CD8-positive, alpha-beta memory T cell (primary cell): ENCODE measurements around the gene B4GALNT4. TPM values are rescaled to one million over a fixed set of nuclear protein-coding genes. Genes with fewer than 3 reads are reported as not detected.
"Not testable (repeated sequence)": the region's sequence is repeated elsewhere in the genome, so short reads cannot be mapped to it uniquely, and the experiment has no call there.

Source experiments
- CTCF ChIA-PET: fragments of 350-600 bp; sonication (Branson Sonifier 250); formaldehyde crosslinking; loops from one replicate; lab custom pipeline; 2021; ENCODE audit warnings: antibody characterized with exemption; lab: Charles Lee
- POLR2A ChIA-PET: fragments of 350-600 bp; sonication (Branson Sonifier 250); formaldehyde crosslinking; loops from one replicate; lab custom pipeline; 2021; ENCODE audit warnings: antibody characterized with exemption; lab: Charles Lee
- DNase-seq, 5 donors: peaks; one replicate each; pipeline versions ENCODE4 v3.0.0 to v3.0.0-alpha.2; 2020 to 2022; ENCODE audit warnings: mixed read lengths in 1 of 5
- H3K27ac ChIP-seq: one replicate; pipeline ENCODE4 v1.7.0; 2013; ENCODE audit warnings: low read depth, mild to moderate bottlenecking, low read length, moderate library complexity
- H3K27me3 ChIP-seq: 2 replicates; pipeline ENCODE4 v1.7.0; 2013; ENCODE audit warnings: low read length, mild to moderate bottlenecking; ENCODE audit not compliant: insufficient read depth, poor library complexity, severe bottlenecking
- H3K36me3 ChIP-seq: 2 replicates; pipeline ENCODE4 v1.7.0; 2013; ENCODE audit warnings: mild to moderate bottlenecking, low read length, moderate library complexity; ENCODE audit not compliant: insufficient read depth
- H3K4me1 ChIP-seq: 2 replicates; pipeline ENCODE4 v1.7.0; 2013; ENCODE audit warnings: mild to moderate bottlenecking, low read length, moderate library complexity; ENCODE audit not compliant: insufficient read depth
- H3K4me3 ChIP-seq: 2 replicates; pipeline ENCODE4 v1.7.0; 2013; ENCODE audit warnings: mild to moderate bottlenecking, low read length
- H3K9me3 ChIP-seq: 2 replicates; pipeline ENCODE4 v1.7.0; 2013; ENCODE audit warnings: mild to moderate bottlenecking, low read length
- H3K27ac Mint-ChIP-seq, 8 donors: one replicate each; pipeline ENCODE4 v1.8.0; 2020 to 2021; ENCODE audit warnings: mixed read lengths in 8 of 8, mild to moderate bottlenecking in 6 of 8, inconsistent platforms in 3 of 8, moderate library complexity in 3 of 8
- H3K27me3 Mint-ChIP-seq, 2 donors: one replicate each; pipeline ENCODE4 v1.8.0; 2020 to 2021; ENCODE audit warnings: mixed read lengths in 2 of 2, mild to moderate bottlenecking in 1 of 2, moderate library complexity in 1 of 2
- H3K36me3 Mint-ChIP-seq, 3 donors: one replicate each; pipeline ENCODE4 v1.8.0; 2020 to 2021; ENCODE audit warnings: mixed read lengths in 3 of 3, inconsistent platforms in 1 of 3, mild to moderate bottlenecking in 1 of 3
- H3K4me1 Mint-ChIP-seq, 3 donors: one replicate each; pipeline ENCODE4 v1.8.0; 2020 to 2021; ENCODE audit warnings: mixed read lengths in 3 of 3, inconsistent platforms in 1 of 3, mild to moderate bottlenecking in 1 of 3
- H3K4me3 Mint-ChIP-seq, 7 donors: one replicate each; pipeline ENCODE4 v1.8.0; 2020 to 2021; ENCODE audit warnings: mixed read lengths in 7 of 7, mild to moderate bottlenecking in 6 of 7, moderate library complexity in 4 of 7, inconsistent platforms in 2 of 7
- H3K9me3 Mint-ChIP-seq, 5 donors: one replicate each; pipeline ENCODE4 v1.8.0; 2020 to 2022; ENCODE audit warnings: mixed read lengths in 5 of 5, mild to moderate bottlenecking in 3 of 5, moderate library complexity in 2 of 5, inconsistent platforms in 1 of 5
- polyA plus RNA-seq: library from polyadenylated mRNA; unstranded; fragments of 300-500 nt; fragmentation: Illumina TruSeq; gene quantifications from one replicate; pipeline ENCODE4 v1.2.3, GENCODE V29; 2021
- total RNA-seq, 2 experiments: library from RNA; stranded (reverse); gene quantifications; one replicate each; pipeline ENCODE4 v1.2.3, GENCODE V29; 2021

The B4GALNT4 gene
- total and polyA plus RNA-seq, 3 experiments from 2014 or later, result 0.31 to 0.81 (median 0.47) TPM

DNA sequence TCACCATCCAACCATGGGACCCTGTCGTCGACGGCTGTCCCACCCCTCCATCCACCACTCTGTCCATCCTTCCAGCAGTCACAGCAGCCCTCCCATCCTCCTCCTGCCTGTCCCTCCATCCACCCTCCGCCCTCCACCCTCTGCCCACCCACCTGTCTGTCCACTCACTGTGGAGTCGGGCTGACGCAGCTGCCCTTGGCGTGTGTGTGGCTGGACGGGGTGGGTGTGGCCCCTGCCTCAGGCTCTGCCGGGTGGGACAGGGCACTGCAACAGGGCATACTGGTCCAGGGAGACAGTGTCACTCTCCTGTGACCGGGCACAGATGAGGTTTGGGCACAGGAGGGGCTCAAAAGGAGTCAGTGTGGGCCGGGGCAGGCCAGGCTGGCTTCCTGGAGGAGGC is 26.6 kb downstream of the B4GALNT4 start:
- CTCF ChIA-PET, result interaction anchor here (0.8 to 2.2 kb wide), 7 partner anchors 11 to 144 kb away, joined by 3 to 17 read pairs (median 7); no protein-coding TSS in a partner anchor
- Mint-ChIP-seq H3K27me3 (peaks cover 0 to 2% of the 10 kb centered on the region in 2 donors), H3K4me1 (peaks cover 0 to 11% (median 0%) of the 10 kb centered on the region in 3 donors), H3K36me3 (no peaks in the 10 kb centered on the region), H3K4me3 (peak overlapping the region in 2 of 7 donors; percentile 47 to 74), H3K9me3 (no peaks in the 10 kb centered on the region), H3K27ac (peak overlapping the region in 1 of 8 donors; percentile 55)
- H3K27me3 ChIP-seq, result no peaks in the 10 kb centered on the region
- no peak overlapping the region for H3K4me3 ChIP-seq
- peaks cover 4% of the 10 kb centered on the region for H3K4me1 ChIP-seq
- no peaks in the 10 kb centered on the region for H3K9me3 ChIP-seq
- no peak for DNase-seq
- H3K27ac ChIP-seq, result no peak overlapping the region
- H3K36me3 ChIP-seq, result no peaks in the 10 kb centered on the region
- POLR2A ChIA-PET, result interaction anchor here (1.0 to 1.8 kb wide), 3 partner anchors 10 to 114 kb away, joined by 3 to 22 read pairs (median 3); no protein-coding TSS in a partner anchor

GRCh38 chr11:396511-396947 is 27.2 kb downstream of the B4GALNT4 start:
- ChIA-PET POLR2A (interaction anchor here (0.5 to 1.8 kb wide), 5 partner anchors 9 to 115 kb away, joined by 3 to 22 read pairs (median 3); no protein-coding TSS in a partner anchor), CTCF (interaction anchor here (0.8 to 2.2 kb wide), 15 partner anchors 9 to 145 kb away, joined by 3 to 17 read pairs (median 4); no protein-coding TSS in a partner anchor)
- Histone ChIP-seq H3K9me3 (no peaks in the 10 kb centered on the region), H3K27ac (no peak overlapping the region), H3K4me1 (peaks cover 4% of the 10 kb centered on the region), H3K4me3 (no peak overlapping the region), H3K36me3 (no peaks in the 10 kb centered on the region), H3K27me3 (no peaks in the 10 kb centered on the region)
- DNase-seq, result peak in 1 of 5 donors; percentile 31
- H3K4me3 Mint-ChIP-seq, result peak overlapping the region in 5 of 7 donors; percentile 1 to 58 (median 47)
- no peaks in the 10 kb centered on the region for H3K36me3 Mint-ChIP-seq
- H3K27ac Mint-ChIP-seq, result no peak overlapping the region
- H3K27me3 Mint-ChIP-seq, result peaks cover 0 to 2% of the 10 kb centered on the region in 2 donors
- no peaks in the 10 kb centered on the region for H3K9me3 Mint-ChIP-seq
- peaks cover 0 to 11% (median 0%) of the 10 kb centered on the region in 3 donors for H3K4me1 Mint-ChIP-seq

GRCh38 chr11:396948-397548 is 27.7 kb downstream of the B4GALNT4 start:
- no peaks in the 10 kb centered on the region for H3K36me3 ChIP-seq
- Mint-ChIP-seq H3K36me3 (no peaks in the 10 kb centered on the region), H3K27ac (no peak overlapping the region), H3K9me3 (no peaks in the 10 kb centered on the region), H3K4me3 (peak overlapping the region in 5 of 7 donors; percentile 1 to 53 (median 47)), H3K4me1 (peaks cover 0 to 11% (median 0%) of the 10 kb centered on the region in 3 donors), H3K27me3 (peaks cover 0 to 2% of the 10 kb centered on the region in 2 donors)
- no peak overlapping the region for H3K4me3 ChIP-seq
- peaks cover 4% of the 10 kb centered on the region for H3K4me1 ChIP-seq
- ChIA-PET CTCF (interaction anchor here (0.8 to 2.2 kb wide), 15 partner anchors 10 to 146 kb away, joined by 3 to 17 read pairs (median 4); no protein-coding TSS in a partner anchor), POLR2A (interaction anchor here (1.3 to 1.8 kb wide), 3 partner anchors 9 to 28 kb away, joined by 3 to 22 read pairs (median 3); no protein-coding TSS in a partner anchor)
- H3K27me3 ChIP-seq, result no peaks in the 10 kb centered on the region
- H3K9me3 ChIP-seq, result no peaks in the 10 kb centered on the region
- H3K27ac ChIP-seq, result no peak overlapping the region
- peak in 4 of 5 donors; percentile 36 to 72 (median 42) for DNase-seq

- Mint-ChIP-seq H3K4me1 (peaks cover 0 to 11% (median 0%) of the 10 kb centered on the region in 3 donors), H3K9me3 (no peaks in the 10 kb centered on the region), H3K27ac (peak overlapping the region in 1 of 8 donors; percentile 63), H3K27me3 (peaks cover 0 to 2% of the 10 kb centered on the region in 2 donors), H3K36me3 (no peaks in the 10 kb centered on the region), H3K4me3 (peak overlapping the region in 1 of 7 donors; percentile 8)
- H3K4me1 ChIP-seq, result peaks cover 4% of the 10 kb centered on the region
- no peaks in the 10 kb centered on the region for H3K36me3 ChIP-seq
- DNase-seq, result no peak
- no peaks in the 10 kb centered on the region for H3K9me3 ChIP-seq
- CTCF ChIA-PET, result no interaction called here
- H3K4me3 ChIP-seq, result no peak overlapping the region
- POLR2A ChIA-PET, result no interaction called here
- H3K27ac ChIP-seq, result no peak overlapping the region
- no peaks in the 10 kb centered on the region for H3K27me3 ChIP-seq
Measured at GRCh38 chr11:398826-399225, 29.5 kb downstream of the B4GALNT4 start.

- no peak overlapping the region for H3K4me3 Mint-ChIP-seq
- H3K4me1 Mint-ChIP-seq, result peaks cover 0 to 11% (median 0%) of the 10 kb centered on the region in 3 donors
- Histone ChIP-seq H3K9me3 (no peaks in the 10 kb centered on the region), H3K4me3 (no peak overlapping the region), H3K36me3 (no peaks in the 10 kb centered on the region), H3K27me3 (no peaks in the 10 kb centered on the region), H3K4me1 (peaks cover 4% of the 10 kb centered on the region), H3K27ac (no peak overlapping the region)
- H3K36me3 Mint-ChIP-seq, result no peaks in the 10 kb centered on the region
- H3K27me3 Mint-ChIP-seq, result no peaks in the 10 kb centered on the region
- DNase-seq, result no peak
- ChIA-PET CTCF (interaction anchor here (1.3 kb wide), 1 partner anchor 49 kb away, joined by 5 read pairs; no protein-coding TSS in a partner anchor), POLR2A (no interaction called here)
- peak overlapping the region in 1 of 8 donors; percentile 35 for H3K27ac Mint-ChIP-seq
- no peaks in the 10 kb centered on the region for H3K9me3 Mint-ChIP-seq
Measured at GRCh38 chr11:399731-400211, 30.5 kb downstream of the B4GALNT4 start.

DNA sequence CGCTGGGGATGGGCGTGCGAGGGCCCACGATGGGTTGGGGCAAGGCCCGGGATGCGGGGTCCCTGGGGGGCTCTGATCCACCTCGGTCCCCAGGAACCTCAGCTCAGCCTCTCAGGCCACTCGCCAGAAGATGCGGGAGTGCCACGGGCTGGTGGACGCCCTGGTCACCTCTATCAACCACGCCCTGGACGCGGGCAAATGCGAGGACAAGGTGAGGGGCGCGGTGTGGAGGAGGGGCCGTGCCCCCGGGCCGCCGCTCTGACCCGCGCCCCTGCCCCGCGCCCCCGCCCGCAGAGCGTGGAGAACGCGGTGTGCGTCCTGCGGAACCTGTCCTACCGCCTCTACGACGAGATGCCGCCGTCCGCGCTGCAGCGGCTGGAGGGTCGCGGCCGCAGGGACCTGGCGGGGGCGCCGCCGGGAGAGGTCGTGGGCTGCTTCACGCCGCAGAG is 31.0 kb downstream of the B4GALNT4 start:
- Histone ChIP-seq H3K27me3 (no peaks in the 10 kb centered on the region), H3K36me3 (no peaks in the 10 kb centered on the region), H3K4me1 (peaks cover 4% of the 10 kb centered on the region), H3K4me3 (no peak overlapping the region), H3K9me3 (no peaks in the 10 kb centered on the region), H3K27ac (no peak overlapping the region)
- Mint-ChIP-seq H3K36me3 (peaks cover 0 to under 1% (median 0%) of the 10 kb centered on the region in 3 donors), H3K27ac (no peak overlapping the region), H3K27me3 (no peaks in the 10 kb centered on the region), H3K4me1 (peaks cover 0 to 12% (median 1%) of the 10 kb centered on the region in 3 donors), H3K9me3 (no peaks in the 10 kb centered on the region), H3K4me3 (no peak overlapping the region)
- ChIA-PET POLR2A (no interaction called here), CTCF (interaction anchor here (1.3 kb wide), 1 partner anchor 48 kb away, joined by 5 read pairs; no protein-coding TSS in a partner anchor)
- DNase-seq, result no peak

GRCh38 chr11:401196-401595 is 31.9 kb downstream of the B4GALNT4 start:
- H3K27me3 Mint-ChIP-seq, H3K27ac Mint-ChIP-seq, H3K36me3 ChIP-seq, H3K36me3 Mint-ChIP-seq, H3K4me3 Mint-ChIP-seq, H3K4me3 ChIP-seq, H3K4me1 ChIP-seq, DNase-seq, H3K27ac ChIP-seq, H3K9me3 Mint-ChIP-seq, H3K9me3 ChIP-seq, CTCF ChIA-PET, H3K27me3 ChIP-seq, POLR2A ChIA-PET: not testable (repeated sequence)
- peaks cover 0 to 16% (median 5%) of the 10 kb centered on the region in 3 donors for H3K4me1 Mint-ChIP-seq
